Endodermal cell (in vitro differentiated cells): ENCODE data around the gene KRABD2.

Experiments
- DNase-seq: peaks from one replicate; pipeline ENCODE4 v3.0.0-alpha.2; 2017
- H3K27ac ChIP-seq: 2 replicates; pipeline ENCODE4 v1.5.1; 2013; ENCODE audit warnings: mild to moderate bottlenecking, low read depth, low read length, moderate library complexity
- H3K27me3 ChIP-seq: 2 replicates; pipeline ENCODE4 v1.6.1; 2013; ENCODE audit warnings: mild to moderate bottlenecking, low read length, moderate library complexity; ENCODE audit not compliant: insufficient read depth, control insufficient read depth, poor library complexity, severe bottlenecking
- H3K36me3 ChIP-seq: 2 replicates; pipeline ENCODE4 v1.7.0; 2013; ENCODE audit warnings: mild to moderate bottlenecking, low read length, moderate library complexity; ENCODE audit not compliant: control insufficient read depth, insufficient read depth
- H3K4me1 ChIP-seq: one replicate; pipeline ENCODE4 v1.7.0; 2013; ENCODE audit warnings: low read length; ENCODE audit not compliant: control insufficient read depth, insufficient read depth
- H3K4me3 ChIP-seq: 2 replicates; pipeline ENCODE4 v1.5.1; 2013; ENCODE audit warnings: mild to moderate bottlenecking, low read length, moderate library complexity
- H3K9ac ChIP-seq: 2 replicates; pipeline ENCODE4 v1.6.1; 2013; ENCODE audit warnings: mild to moderate bottlenecking, low read length, moderate library complexity; ENCODE audit not compliant: poor library complexity, severe bottlenecking; ENCODE audit errors: extremely low read depth
- H3K9me3 ChIP-seq: 2 replicates; pipeline ENCODE4 v1.6.1; 2013; ENCODE audit warnings: mild to moderate bottlenecking, low read length, moderate library complexity; ENCODE audit not compliant: control insufficient read depth
- H3K27ac Mint-ChIP-seq: 2 replicates; pipeline ENCODE4 v1.8.0; 2020; ENCODE audit warnings: mixed read lengths
- H3K27me3 Mint-ChIP-seq: 2 replicates; pipeline ENCODE4 v1.8.0; 2021; ENCODE audit warnings: mild to moderate bottlenecking, mixed read lengths; ENCODE audit not compliant: insufficient read depth
- H3K36me3 Mint-ChIP-seq: 2 replicates; pipeline ENCODE4 v1.8.0; 2020; ENCODE audit warnings: low read depth, mixed read lengths
- H3K4me1 Mint-ChIP-seq: 2 replicates; pipeline ENCODE4 v1.8.0; 2020; ENCODE audit warnings: mixed read lengths
- H3K4me3 Mint-ChIP-seq: 2 replicates; pipeline ENCODE4 v1.8.0; 2020; ENCODE audit warnings: mild to moderate bottlenecking, moderate library complexity, mixed read lengths
- H3K9me3 Mint-ChIP-seq: 2 replicates; pipeline ENCODE4 v1.8.0; 2020; ENCODE audit warnings: mild to moderate bottlenecking, mixed read lengths
- CTCF ChIP-seq: fragments of 200-600 bp; sonication (generic); conservative IDR thresholded peaks from 2 replicates; pipeline ENCODE4 v1.5.0; 2021; ENCODE audit warnings: antibody characterized with exemption, mild to moderate bottlenecking
- WGBS, 2 experiments: methylation state at CpG; one replicate each; pipeline versions ENCODE4 v1.1.5 to v1.1.7; 2013; ENCODE audit warnings: missing lambda C conversion rate in 2 of 2, mixed read lengths in 1 of 2; ENCODE audit not compliant: insufficient coverage in 1 of 2, insufficient read length in 1 of 2; 5-methylcytosine and 5-hydroxymethylcytosine counted together

The KRABD2 gene

GRCh38 chr17:8406174-8406573 is 29.7 kb upstream of the KRABD2 start:
- H3K9ac ChIP-seq: no peak overlapping the region
- TF ChIP-seq CTCF: no peak
- DNase-seq: no peak
- no peaks in the 10 kb centered on the region for H3K27me3 ChIP-seq
- H3K36me3 ChIP-seq: no peaks in the 10 kb centered on the region
- no peaks in the 10 kb centered on the region for H3K4me1 ChIP-seq
- Mint-ChIP-seq H3K27me3 (peaks cover 4% of the 10 kb centered on the region), H3K9me3 (no peaks in the 10 kb centered on the region), H3K27ac (no peak overlapping the region), H3K36me3 (no peaks in the 10 kb centered on the region), H3K4me1 (peaks cover 6% of the 10 kb centered on the region), H3K4me3 (no peak overlapping the region)
- no peak overlapping the region for H3K4me3 ChIP-seq
- WGBS, 2 experiments: 79 to 83% methylated on average over 1 to 2 of the region's 2 CpGs
- no peaks in the 10 kb centered on the region for H3K9me3 ChIP-seq
- H3K27ac ChIP-seq: no peak overlapping the region

- H3K4me3 ChIP-seq: no peak overlapping the region
- peaks cover 4% of the 10 kb centered on the region for H3K27me3 Mint-ChIP-seq
- no peak overlapping the region for H3K27ac ChIP-seq
- peaks cover 6% of the 10 kb centered on the region for H3K4me1 Mint-ChIP-seq
- H3K27me3 ChIP-seq: no peaks in the 10 kb centered on the region
- no peaks in the 10 kb centered on the region for H3K36me3 Mint-ChIP-seq
- WGBS, 2 experiments: 92 to 100% methylated on average over 5 to 11 of the region's 11 CpGs
- H3K27ac Mint-ChIP-seq: no peak overlapping the region
- no peak for DNase-seq
- no peak for TF ChIP-seq CTCF
- no peaks in the 10 kb centered on the region for H3K9me3 ChIP-seq
- H3K9ac ChIP-seq: no peak overlapping the region
- no peak overlapping the region for H3K4me3 Mint-ChIP-seq
- no peaks in the 10 kb centered on the region for H3K4me1 ChIP-seq
- no peaks in the 10 kb centered on the region for H3K36me3 ChIP-seq
- no peaks in the 10 kb centered on the region for H3K9me3 Mint-ChIP-seq
These were observed 29.1 kb upstream of the KRABD2 start for GRCh38 chr17:8405499-8406016.

GRCh38 chr17:8402921-8403536 is 26.5 kb upstream of the KRABD2 start:
- Histone ChIP-seq H3K27ac (no peak overlapping the region), H3K36me3 (no peaks in the 10 kb centered on the region), H3K27me3 (no peaks in the 10 kb centered on the region), H3K9ac (no peak overlapping the region), H3K9me3 (no peaks in the 10 kb centered on the region), H3K4me1 (no peaks in the 10 kb centered on the region), H3K4me3 (no peak overlapping the region)
- DNase-seq: no peak
- TF ChIP-seq CTCF: no peak
- 88 to 91% methylated on average over 10 to 11 of the region's 11 CpGs for WGBS, 2 experiments
- H3K4me1 Mint-ChIP-seq: no peaks in the 10 kb centered on the region
- no peaks in the 10 kb centered on the region for H3K36me3 Mint-ChIP-seq
- H3K9me3 Mint-ChIP-seq: no peaks in the 10 kb centered on the region
- no peak overlapping the region for H3K27ac Mint-ChIP-seq
- peaks cover 10% of the 10 kb centered on the region for H3K27me3 Mint-ChIP-seq
- no peak overlapping the region for H3K4me3 Mint-ChIP-seq
